Hypothalamus (tissue), 51 donors: ENCODE measurements around the gene RNU6-9.
"Not testable (repeated sequence)": the region's sequence is repeated elsewhere in the genome, so short reads cannot be mapped to it uniquely, and the experiment has no call there.

Source experiments
- DNase-seq, 51 donors: peaks; one replicate each; lab custom pipeline; 2025; lab: John Stamatoyannopoulos, UW

Gene RNU6-9

DNA sequence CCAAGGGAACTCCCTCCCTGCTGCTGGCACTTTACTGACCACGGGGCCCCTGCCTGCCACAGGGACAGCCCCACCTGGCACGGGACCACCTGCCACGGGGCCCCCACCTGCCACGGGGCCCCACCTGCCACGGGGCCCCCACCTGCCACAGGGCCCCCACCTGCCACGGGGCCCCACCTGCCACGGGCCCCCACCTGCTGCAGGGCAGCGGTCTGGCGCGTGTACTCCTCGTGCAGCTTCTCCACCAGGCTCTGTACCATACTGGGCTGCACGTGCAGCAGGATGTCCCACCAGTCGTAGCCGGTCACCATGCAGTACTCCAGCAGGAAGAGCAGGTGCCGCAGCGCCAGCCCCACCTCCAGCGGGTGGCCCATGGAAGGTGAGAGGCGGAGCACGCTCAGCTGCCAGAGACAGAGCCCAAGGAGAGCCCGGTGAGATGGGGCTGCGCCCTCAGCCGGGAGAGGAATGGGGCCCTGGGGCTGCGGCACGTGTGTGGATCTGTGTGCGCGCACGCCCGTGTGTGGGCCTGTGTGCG, 16.4 kb upstream of the RNU6-9 start:
- no peak for DNase-seq

DNA sequence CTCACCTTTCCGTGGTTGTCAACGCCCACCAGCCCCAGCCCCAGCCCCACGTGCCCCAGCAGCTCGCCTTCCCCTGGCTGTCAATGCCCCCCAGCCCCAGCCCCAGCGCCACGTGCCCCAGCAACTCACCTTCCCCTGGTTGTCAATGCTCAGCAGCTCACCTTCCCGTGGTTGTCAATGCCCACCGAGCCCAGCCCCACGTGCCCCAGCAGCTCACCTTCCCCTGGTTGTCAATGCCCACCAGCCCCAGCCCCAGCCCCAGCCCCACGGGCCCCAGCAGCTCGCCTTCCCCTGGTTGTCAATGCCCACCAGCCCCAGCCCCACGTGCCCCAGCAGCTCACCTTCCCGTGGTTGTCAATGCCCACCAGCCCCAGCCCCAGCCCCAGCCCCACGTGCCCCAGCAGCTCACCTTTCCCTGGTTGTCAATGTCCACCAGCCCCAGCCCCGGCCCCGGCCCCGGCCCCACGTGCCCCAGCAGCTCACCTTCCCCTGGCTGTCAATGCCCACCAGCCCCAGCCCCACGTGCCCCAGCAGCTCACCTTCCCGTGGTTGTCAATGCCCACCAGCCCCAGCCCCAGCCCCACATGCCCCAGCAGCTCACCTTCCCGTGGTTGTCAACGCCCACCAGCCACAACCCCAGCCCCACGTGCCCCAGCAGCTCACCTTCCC, 15.2 kb upstream of the RNU6-9 start:
- not testable (repeated sequence) for DNase-seq

DNA sequence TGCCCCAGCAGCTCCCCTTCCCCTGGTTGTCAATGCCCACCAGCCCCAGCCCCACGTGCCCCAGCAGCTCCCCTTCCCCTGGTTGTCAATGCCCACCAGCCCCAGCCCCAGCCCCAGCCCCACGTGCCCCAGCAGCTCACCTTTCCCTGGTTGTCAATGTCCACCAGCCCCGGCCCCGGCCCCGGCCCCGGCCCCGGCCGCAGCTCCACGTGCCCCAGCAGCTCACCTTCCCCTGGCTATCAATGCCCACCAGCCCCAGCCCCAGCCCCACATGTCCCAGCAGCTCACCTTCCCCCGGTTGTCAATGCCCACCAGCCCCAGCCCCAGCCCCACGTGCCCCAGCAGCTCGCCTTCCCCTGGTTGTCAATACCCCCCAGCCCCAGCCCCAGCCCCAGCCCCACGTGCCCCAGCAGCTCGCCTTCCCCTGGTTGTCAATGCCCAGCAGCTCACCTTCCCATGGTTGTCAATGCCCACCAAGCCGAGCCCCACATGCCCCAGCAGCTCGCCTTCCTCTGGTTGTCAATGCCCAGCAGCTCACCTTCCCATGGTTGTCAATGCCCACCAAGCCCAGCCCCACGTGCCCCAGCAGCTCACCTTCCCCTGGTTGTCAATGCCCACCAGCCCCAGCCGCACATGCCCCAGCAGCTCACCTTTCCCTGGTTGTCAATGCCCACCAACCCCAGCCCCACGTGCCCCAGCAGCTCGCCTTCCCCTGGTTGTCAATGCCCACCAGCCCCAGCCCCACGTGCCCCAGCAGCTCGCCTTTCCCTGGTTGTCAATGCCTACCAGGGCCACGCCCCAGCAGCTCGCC, 14.3 kb upstream of the RNU6-9 start:
- peak in 6 of 51 donors; percentile 18 to 44 (median 26) for DNase-seq

DNA sequence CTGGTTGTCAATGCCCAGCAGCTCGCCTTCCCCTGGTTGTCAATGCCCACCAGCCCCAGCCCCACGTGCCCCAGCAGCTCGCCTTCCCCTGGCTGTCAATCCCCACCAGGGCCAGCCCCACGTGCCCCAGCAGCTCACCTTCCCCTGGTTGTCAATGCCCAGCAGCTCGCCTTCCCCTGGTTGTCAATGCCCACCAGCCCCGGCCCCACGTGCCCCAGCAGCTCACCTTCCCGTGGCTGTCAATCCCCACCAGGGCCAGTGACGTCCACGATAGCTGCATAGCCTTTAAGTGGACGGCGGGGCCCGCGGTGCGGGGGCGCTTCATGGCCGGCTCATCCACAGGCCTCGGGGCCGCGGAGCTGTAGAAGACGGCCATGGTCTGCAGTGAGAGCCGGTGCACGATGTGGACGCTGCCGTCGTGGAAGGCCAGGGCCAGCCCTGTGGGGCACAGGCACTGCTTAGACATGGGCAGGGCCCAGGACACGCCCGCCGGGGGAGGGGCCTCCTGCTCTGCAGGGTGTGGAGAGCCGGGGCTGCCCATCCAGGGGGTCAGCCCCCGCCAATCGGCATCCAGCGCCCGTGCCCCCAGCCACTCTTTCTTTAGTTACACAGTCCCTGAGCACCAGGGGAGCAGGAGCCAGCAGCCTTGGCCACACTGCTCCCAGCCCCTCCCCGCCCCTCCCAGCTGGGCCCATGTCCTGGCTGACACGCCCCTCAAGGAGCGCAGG, 13.4 kb upstream of the RNU6-9 start:
- no peak for DNase-seq

DNA sequence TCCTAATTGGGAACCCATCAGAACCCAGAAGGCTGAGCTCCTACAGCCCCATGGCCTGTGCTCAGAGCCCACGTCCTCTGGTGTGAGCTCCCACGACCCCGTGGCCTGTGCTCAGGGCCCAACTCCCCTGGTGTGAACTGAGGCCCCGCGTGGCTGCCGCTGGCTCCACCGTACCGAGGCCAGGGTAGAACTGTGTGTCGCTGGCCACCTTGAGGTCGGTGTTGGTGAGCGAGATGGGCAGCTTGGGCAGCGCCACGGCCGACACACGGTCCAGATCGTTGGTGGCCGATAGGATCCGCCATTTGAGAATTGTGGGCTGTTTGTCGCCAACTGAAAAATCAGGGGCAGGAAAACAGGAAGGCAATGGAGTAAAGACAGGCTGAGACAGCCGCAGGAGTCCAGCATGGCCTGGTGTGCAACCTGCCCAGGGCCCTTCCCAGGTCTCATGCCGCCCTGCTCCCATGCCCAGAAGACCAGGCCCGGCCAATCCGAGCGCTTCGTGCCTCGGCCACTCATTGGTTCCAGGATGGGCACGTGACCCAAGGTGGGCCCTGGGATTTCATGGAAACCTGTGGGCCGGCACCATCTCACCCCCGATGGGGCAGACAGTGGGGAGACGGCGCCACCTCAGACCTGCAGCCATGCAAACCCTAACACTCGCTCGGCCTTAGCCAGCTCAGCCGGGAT, 11.8 kb upstream of the RNU6-9 start:
- no peak for DNase-seq

DNA sequence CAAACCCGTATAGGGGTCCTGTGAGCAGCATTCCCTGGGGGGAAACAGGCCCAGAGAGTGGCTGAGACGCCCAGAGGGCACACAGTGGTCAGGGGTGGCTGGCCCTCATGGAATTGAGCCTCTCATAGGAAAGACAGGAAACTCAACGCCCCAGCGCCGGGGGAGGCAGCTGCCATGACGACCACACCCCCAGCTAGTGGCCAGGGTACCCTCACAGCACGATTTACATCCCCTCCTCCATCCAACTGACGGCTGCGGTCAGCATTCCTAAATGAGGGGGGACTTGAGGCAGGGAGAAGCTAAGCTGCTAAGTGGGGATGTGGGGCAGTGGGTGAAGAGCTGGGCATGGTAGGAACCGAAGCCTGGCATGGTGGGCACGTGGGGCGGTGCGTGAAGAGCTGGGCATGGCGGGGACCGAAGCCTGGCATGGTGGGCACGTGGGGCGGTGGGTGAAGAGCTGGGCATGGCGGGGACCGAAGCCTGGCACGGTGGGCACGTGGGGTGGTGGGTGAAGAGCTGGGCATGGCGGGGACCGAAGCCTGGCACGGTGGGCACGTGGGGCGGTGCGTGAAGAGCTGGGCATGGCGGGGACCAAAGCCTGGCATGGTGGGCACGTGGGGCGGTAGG, 10.3 kb upstream of the RNU6-9 start:
- no peak for DNase-seq

DNA sequence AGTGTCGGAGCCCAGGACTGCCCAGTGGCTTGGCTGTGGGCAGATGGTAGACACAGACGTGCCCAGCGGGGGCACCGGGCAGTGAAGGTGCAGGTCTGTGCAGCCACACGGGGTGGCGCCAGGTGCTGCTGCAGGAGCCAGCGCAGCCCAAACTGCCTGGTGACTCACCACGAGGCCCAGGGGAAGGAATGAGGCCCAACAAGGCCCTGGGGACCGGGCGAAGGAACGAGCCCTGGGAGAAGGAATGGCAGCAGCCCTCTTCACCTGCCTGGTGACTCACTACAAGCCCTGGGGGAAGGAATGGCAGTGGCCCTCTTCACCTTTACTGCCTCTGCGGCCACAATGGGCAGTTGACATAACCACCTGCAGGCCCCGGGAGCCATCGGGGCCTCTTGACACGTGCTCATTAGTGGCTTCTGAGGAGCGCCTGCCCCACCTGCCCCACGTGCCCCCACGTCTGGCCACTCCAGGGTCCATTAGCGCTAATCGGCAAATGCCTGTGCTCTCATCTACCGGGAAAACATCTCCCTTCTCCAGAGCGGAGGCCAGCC, 9.5 kb upstream of the RNU6-9 start:
- DNase-seq = no peak

DNA sequence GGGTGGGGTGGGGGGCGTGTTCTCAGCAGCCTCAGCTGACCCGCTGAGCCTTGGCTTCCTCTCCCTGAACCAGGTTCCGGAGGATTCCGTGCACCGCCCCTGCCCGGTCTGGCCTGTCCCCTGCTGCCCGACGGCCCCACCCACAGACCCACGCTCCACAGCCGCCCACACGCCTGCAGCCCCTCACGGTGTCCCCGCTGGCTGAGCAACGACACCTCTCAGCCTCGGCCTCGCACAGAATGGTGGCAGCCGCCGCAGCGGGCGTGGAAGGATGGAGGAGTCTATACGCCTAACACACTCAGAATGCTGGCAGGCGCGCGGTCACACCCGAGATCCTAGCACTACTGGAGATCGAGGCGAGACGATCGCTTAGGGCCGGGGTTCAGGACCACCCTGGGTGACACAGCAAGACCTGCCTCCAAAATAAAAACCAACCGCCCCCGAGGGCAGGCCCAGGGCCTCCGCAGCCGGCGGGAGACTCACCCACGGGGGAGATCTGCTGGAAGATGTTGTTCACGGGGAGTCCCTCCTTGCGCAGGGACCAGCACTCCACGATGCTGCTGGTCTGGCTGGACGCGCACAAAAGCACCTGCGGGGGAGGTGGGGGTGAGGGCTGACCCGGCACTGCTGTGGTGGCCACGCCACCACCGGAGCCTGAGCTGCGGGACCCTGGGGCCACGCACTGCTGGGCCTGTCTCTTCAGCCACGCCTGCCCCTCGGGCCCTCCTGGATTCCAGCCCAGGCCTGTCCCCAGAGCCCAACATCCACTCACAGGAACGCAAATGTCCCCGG, 8.7 kb upstream of the RNU6-9 start:
- DNase-seq = no peak

DNA sequence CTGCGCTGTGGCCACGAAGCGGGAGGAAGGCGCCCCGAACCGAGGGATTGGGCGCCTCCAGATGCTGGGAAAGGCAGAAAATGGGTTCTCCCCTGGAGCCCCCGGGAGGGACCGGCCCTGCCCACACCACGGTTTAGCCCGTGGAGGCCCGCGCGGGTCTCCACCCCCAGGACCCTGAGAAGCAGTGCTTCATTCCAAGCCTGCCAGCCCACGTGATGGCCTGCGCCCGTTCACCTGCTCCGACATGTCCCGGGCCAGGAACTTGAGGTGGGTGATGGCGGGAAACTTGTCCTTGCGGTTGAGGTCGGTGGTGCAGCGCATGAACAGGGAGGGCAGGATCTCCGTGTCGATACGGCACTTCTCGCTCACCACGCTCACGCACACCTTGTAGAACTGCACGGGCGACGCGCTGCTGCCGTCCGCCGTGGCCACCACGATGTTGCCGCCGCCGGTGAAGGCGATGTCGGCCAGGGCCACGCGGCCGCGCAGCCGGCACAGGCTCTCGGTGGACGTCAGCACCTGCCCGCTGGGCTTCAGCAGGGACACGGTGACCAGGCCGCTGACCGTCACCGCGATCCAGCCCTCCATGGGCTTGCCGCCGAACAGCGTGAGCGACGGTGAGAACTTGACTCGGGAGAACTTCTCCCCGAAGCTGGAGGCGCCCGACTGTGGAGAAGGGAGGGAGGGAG, 7.6 kb upstream of the RNU6-9 start:
- no peak for DNase-seq

DNA sequence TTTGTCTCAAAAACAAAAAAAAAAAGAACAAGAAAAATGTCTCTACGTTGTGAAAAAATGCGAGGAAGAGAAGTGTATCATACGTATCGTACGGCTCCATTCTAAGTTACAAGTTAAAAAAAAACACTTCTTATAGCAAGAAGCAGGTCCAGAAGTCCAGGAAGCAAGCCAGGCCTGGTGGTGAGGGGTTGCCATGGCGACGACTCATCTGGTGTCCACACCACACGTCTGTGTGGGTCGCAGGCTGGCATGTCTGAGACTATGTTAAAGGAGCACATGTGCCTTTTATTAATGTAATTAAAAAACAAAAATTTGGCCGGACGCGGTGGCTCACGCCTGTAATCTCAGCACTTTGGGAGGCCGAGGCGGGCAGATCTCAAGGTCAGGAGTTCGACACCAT, 6.2 kb upstream of the RNU6-9 start:
- peak in 4 of 51 donors; percentile 3 to 21 (median 14) for DNase-seq

DNA sequence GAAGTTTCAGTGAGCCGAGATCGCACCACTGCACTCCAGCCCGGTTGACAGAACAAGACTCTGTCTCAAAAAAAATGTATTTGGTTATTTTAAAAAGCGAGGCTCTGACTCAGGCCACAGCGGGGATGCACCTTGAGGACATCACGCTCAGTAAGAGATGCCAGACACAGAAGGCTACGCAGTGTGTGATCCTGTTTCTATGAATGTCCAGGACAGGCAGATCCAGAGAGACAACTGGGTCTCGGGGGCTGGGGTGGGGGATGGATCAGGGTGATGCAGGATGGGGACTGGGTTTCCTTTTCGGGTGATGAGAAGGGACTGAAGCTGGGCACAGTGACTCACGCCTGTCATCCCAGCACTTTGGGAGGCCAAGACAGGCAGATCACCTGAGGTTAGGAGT, 5.7 kb upstream of the RNU6-9 start:
- DNase-seq = peak in 1 of 51 donors; percentile 38

DNA sequence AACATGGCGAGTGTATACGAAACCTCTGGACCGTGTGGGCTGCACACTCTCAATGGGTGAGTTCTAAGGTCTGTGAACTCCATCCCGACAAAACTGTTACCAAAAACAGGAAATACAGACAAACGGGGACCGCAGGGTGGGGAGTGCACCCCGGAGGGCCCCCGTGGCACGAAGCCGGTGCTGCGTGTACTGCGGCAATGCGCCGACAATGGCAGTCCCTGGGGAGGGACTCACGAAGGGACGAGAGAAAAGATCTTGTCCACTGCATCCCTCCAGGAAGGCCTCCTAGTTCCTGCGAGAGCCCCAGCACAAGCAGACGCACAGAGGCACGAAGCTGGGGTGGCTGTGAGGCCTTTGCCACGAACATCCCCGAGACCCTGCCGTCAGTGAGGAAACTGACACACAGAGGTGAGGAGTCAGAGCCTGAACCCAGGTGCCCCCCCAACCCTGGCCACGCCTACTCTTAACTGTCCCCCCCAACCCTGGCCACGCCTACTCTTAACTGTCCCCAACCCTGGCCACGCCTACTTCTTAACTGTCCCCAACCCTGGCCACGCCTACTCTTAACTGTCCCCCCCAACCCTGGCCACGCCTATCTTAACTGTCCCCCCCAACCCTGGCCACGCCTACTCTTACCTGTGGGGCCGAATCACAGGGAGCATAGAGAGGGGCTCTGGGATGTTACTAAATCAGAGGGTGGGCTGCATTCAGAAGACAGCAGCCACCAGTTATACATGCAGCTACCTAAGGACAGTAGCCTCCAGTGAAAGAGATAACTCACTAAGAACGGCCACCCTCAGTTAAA, 4.5 kb upstream of the RNU6-9 start:
- no peak for DNase-seq

DNA sequence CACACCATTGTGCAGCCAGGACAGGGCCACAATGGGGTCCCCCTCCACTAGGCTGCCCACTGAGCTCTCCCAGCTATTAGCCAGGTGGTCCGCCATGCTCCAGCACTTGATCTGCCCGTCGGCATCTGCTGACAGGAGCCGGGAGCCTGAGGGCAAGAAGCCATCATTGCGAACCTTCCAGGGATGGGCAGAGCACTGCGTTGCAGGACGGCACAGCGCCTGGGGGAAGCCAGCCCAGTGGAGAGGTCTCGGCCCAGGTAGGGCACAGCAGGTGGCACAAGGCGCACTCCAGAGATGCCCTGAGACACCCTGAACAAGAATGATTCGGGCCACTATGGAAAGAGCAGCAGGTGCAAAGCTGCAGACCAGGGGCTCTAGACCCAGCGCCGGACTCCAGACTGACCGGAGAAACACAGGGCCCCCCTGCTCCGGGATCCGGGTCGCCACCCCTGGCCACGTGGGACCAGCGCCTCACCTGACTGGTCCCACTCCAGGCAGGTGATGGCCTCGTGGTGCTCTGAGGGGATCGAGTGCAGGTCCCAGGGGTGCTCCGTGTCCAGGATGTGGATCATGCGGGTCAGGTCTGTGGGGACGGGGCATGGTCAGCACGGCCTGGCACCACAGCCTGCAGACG, 3.5 kb upstream of the RNU6-9 start:
- no peak for DNase-seq

DNA sequence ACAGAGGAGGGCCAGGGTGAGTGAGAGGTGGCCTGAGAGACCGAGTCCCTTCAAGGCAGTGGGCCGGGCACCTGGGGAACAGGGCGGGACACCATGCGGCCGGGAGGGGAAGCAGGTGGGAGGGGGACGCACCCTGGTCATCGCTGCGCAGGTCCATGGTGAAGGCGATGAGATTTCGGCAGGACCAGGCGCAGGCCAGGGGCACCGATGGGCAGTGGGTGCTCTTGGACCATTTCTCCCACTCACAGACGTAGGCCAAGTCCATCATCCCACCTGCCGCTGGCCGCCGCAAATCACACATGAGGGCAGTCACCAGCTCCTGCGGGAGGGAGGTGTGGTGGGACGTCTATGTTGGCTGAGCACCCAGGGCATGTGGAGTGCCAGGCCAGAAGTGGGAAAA, 2.5 kb upstream of the RNU6-9 start:
- no peak for DNase-seq

DNA sequence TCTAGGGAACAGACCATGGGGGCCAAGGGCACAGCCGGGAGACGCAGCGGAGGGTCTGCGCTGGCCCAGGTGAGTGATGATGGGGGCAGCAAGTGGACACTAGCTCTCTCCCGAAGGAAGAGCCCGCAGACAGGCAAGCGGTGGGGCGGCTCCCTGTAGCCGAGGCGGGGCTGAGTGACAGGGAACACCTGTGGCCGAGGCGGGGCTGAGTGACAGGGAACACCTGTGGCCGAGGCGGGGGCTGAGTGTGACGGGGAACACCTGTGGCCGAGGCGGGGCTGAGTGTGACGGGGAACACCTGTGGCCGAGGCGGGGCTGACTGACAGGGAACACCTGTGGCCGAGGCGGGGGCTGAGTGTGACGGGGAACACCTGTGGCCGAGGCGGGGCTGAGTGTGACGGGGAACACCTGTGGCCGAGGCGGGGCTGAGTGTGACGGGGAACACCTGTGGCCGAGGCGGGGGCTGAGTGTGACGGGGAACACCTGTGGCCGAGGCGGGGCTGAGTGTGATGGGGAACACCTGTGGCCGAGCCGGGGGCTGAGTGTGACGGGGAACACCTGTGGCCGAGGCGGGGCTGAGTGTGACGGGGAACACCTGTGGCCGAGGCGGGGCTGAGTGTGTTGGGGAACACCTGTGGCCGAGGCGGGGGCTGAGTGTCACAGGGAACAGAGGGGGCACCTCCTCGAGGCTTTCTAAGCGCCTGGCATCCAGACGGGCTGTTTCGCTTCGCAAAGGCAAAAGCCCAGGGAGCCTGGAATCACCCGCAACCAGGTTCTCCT, 1.7 kb upstream of the RNU6-9 start:
- DNase-seq = not testable (repeated sequence)

DNA sequence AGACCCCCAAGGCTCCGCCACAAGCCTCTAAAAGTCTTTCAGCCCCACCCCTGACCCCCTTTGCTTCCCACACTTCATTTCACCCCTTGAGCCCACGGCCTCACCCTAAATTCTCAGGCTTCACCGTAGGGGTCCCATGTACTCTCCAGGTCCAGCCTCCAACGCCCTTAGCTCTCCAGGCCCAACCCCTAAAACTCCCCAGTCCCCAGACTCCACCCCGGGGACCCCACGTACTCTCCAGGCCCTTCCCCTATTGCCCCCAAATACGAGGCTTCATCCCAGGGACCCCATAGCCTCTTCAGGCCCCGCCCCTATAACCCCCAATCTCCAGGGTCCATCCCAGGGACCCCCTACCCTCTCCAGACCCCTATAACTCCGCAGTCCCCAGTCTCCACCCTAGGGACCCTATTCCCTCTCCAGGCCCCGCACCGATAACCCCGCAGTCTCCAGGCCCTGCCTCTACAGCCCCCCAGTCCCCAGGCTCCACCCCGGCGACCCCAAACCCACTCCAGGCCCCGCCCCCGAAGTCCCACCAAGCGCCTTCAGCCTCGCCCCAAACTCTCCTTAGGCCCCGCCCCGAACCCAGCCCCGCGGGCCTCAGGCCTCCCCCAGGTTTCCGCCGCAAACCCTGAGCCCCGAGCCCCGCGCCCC, 916 bp upstream of the RNU6-9 start:
- DNase-seq = no peak
